Nephron progenitor cell (in vitro differentiated cells): ENCODE data around the gene ATP6V1F.
A peak's percentile ranks its signal among the peaks of the same experiment; 100 is the strongest.

Experiments used
- DNase-seq: peaks from one replicate; pipeline ENCODE4 v3.0.0; 2021
- H3K27ac Mint-ChIP-seq: 2 replicates; pipeline ENCODE4 v1.8.0; 2021; ENCODE audit warnings: mild to moderate bottlenecking, moderate library complexity, mixed read lengths
- H3K27me3 Mint-ChIP-seq: 2 replicates; pipeline ENCODE4 v1.8.0; 2021; ENCODE audit warnings: mild to moderate bottlenecking, low read depth, mixed read lengths; ENCODE audit not compliant: poor library complexity
- H3K36me3 Mint-ChIP-seq: 2 replicates; pipeline ENCODE4 v1.8.0; 2021; ENCODE audit warnings: low read depth, mixed read lengths
- H3K4me1 Mint-ChIP-seq: 2 replicates; pipeline ENCODE4 v1.8.0; 2021; ENCODE audit warnings: mixed read lengths
- H3K4me3 Mint-ChIP-seq: 2 replicates; pipeline ENCODE4 v1.8.0; 2021; ENCODE audit warnings: mild to moderate bottlenecking, moderate library complexity, mixed read lengths
- H3K9me3 Mint-ChIP-seq: 2 replicates; pipeline ENCODE4 v1.8.0; 2021; ENCODE audit warnings: mild to moderate bottlenecking, moderate library complexity, mixed read lengths
- CTCF ChIP-seq: fragments of 200-600 bp; sonication (generic); IDR thresholded peaks from 2 replicates; pipeline ENCODE4 v1.5.0; 2021; ENCODE audit warnings: antibody characterized with exemption

The ATP6V1F gene

GRCh38 chr7:128849804-128850490, 12.7 kb upstream of the ATP6V1F start:
- Mint-ChIP-seq H3K9me3 (no peaks in the 10 kb centered on the region), H3K27ac (peak overlapping the region; percentile 79), H3K4me1 (no peaks in the 10 kb centered on the region), H3K4me3 (no peak overlapping the region), H3K36me3 (peaks cover 6% of the 10 kb centered on the region), H3K27me3 (no peaks in the 10 kb centered on the region)
- no peak for DNase-seq
- no peak for TF ChIP-seq CTCF

GRCh38 chr7:128852537-128853254, 10.0 kb upstream of the ATP6V1F start:
- H3K27me3 Mint-ChIP-seq = peaks cover 3% of the 10 kb centered on the region
- no peak overlapping the region for H3K4me3 Mint-ChIP-seq
- H3K9me3 Mint-ChIP-seq = no peaks in the 10 kb centered on the region
- no peaks in the 10 kb centered on the region for H3K36me3 Mint-ChIP-seq
- no peak for DNase-seq
- TF ChIP-seq CTCF = no peak
- H3K27ac Mint-ChIP-seq = no peak overlapping the region
- H3K4me1 Mint-ChIP-seq = no peaks in the 10 kb centered on the region

GRCh38 chr7:128853799-128854198, 8.9 kb upstream of the ATP6V1F start:
- no peak for DNase-seq

GRCh38 chr7:128854396-128854795, 8.3 kb upstream of the ATP6V1F start:
- no peak for DNase-seq
- Mint-ChIP-seq H3K27me3 (peaks cover 3% of the 10 kb centered on the region), H3K36me3 (no peaks in the 10 kb centered on the region), H3K27ac (no peak overlapping the region), H3K4me1 (peaks cover 4% of the 10 kb centered on the region), H3K4me3 (no peak overlapping the region), H3K9me3 (no peaks in the 10 kb centered on the region)
- no peak for TF ChIP-seq CTCF

More at GRCh38 chr7:128853799-128854198, 8.9 kb upstream of the ATP6V1F start:
- H3K36me3 Mint-ChIP-seq = no peaks in the 10 kb centered on the region
- no peaks in the 10 kb centered on the region for H3K9me3 Mint-ChIP-seq
- TF ChIP-seq CTCF = no peak
- H3K27me3 Mint-ChIP-seq = peaks cover 3% of the 10 kb centered on the region
- H3K27ac Mint-ChIP-seq = no peak overlapping the region
- H3K4me1 Mint-ChIP-seq = no peaks in the 10 kb centered on the region
- H3K4me3 Mint-ChIP-seq = no peak overlapping the region

GRCh38 chr7:128855559-128855958, 7.1 kb upstream of the ATP6V1F start:
- H3K27me3 Mint-ChIP-seq = peaks cover 6% of the 10 kb centered on the region
- no peak overlapping the region for H3K4me3 Mint-ChIP-seq
- H3K27ac Mint-ChIP-seq = no peak overlapping the region
- no peak for TF ChIP-seq CTCF
- DNase-seq = no peak
- H3K4me1 Mint-ChIP-seq = peaks cover 15% of the 10 kb centered on the region
- H3K36me3 Mint-ChIP-seq = no peaks in the 10 kb centered on the region
- H3K9me3 Mint-ChIP-seq = no peaks in the 10 kb centered on the region
